Natural killer cell treated with Interleukin-12 subunit alpha and Interleukin-12 subunit beta and Interleukin-15 and Interleukin-18, amount 100 ng/mL, for 72 hours (primary cell): ENCODE data around the gene CAMK1D. TPM values are rescaled to one million over a fixed set of nuclear protein-coding genes. Genes with fewer than 3 reads are reported as not detected.

Experiments used
- ATAC-seq, 2 donors: fragments of 150-1000 bp; cut with Tn5 transposase in 1 of 2; sonication (Bioruptor Pico), chemical (Tn5 transposase) in 1 of 2; 2 replicates each; pipeline ENCODE4 v1.10.0; 2021
- DNase-seq: peaks from one replicate; pipeline ENCODE4 v3.0.0; 2022; ENCODE audit warnings: low spot score
- H3K27ac Mint-ChIP-seq, 2 donors: 1 replicate in 1 of 2; 2 replicates in 1 of 2; pipeline ENCODE4 v1.8.0; 2022; ENCODE audit warnings: mixed read lengths in 2 of 2, mild to moderate bottlenecking in 1 of 2, moderate library complexity in 1 of 2
- H3K27me3 Mint-ChIP-seq, 2 donors: 1 replicate in 1 of 2; 2 replicates in 1 of 2; pipeline ENCODE4 v1.8.0; 2022; ENCODE audit warnings: mixed read lengths in 2 of 2
- H3K36me3 Mint-ChIP-seq: one replicate; pipeline ENCODE4 v1.8.0; 2022; ENCODE audit warnings: mixed read lengths
- H3K4me1 Mint-ChIP-seq, 2 donors: 1 replicate in 1 of 2; 2 replicates in 1 of 2; pipeline ENCODE4 v1.8.0; 2022; ENCODE audit warnings: low read depth in 2 of 2, mixed read lengths in 2 of 2, mild to moderate bottlenecking in 1 of 2
- H3K4me3 Mint-ChIP-seq: one replicate; pipeline ENCODE4 v1.8.0; 2022; ENCODE audit warnings: mixed read lengths
- H3K9me3 Mint-ChIP-seq: 2 replicates; pipeline ENCODE4 v1.8.0; 2022; ENCODE audit warnings: mixed read lengths
- total RNA-seq, 2 donors: library from RNA; stranded (reverse); gene quantifications; one replicate each; pipeline ENCODE4 v1.2.3, GENCODE V29; 2022

CAMK1D gene
- total RNA-seq, 2 donors from 2014 or later = 16.3 to 36.9 TPM

DNA sequence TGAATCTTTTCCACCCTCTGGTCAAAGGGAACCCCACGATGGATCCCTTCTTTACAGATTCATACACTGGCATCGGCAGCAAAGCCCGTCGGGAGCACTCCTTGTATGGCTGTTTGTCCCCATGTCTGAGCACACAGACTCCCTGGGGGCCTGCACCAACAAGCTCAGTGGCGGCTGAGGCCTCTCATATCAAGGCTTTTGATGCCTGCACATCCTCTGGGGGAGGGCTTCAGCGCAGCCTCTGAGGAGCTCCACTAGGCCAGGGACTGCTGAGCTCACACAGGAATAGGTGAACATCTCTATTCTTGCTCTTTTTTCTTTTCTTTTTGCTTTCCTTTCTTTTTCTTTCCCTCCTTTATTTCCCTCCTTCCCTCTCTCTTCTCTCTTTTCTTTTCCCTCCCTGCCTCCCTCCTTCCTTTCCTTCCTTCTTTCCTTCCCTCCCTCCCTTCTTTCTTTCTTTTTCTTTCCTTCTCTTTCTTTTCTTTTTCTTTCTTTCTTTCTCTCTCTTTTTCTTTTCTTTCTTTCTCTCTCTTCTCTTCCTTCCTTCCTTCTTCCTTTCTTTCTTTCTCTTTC, 477.5 kb downstream of the CAMK1D start:
- no peak overlapping the region for H3K27ac Mint-ChIP-seq
- no peaks in the 10 kb centered on the region for H3K36me3 Mint-ChIP-seq
- H3K4me1 Mint-ChIP-seq = no peaks in the 10 kb centered on the region

DNA sequence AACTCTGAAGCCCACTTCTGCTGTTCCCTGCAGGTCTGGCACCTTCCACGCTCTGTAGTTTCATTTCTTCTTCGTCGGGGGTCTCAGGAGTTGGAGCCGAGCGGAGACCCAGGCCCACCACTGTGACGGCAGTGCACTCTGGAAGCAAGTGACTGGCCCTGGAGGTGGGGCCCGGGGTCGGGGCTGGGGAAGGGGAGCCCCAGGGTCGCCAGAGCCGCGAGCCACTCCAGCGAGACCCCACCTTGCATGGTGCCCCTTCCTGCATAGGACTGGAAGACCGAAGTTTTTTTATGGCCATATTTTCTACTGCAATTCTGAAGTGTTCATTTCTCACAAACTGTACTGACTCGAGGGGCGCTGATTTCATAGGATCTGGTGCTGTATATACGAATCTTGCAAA, 479.4 kb downstream of the CAMK1D start:
- ATAC-seq (no peak), DNase-seq (no peak)
- no peaks in the 10 kb centered on the region for H3K4me1 Mint-ChIP-seq
- H3K27me3 Mint-ChIP-seq = no peaks in the 10 kb centered on the region
- no peak overlapping the region for H3K27ac Mint-ChIP-seq
- H3K36me3 Mint-ChIP-seq = no peaks in the 10 kb centered on the region
- no peak overlapping the region for H3K4me3 Mint-ChIP-seq
- H3K9me3 Mint-ChIP-seq = no peaks in the 10 kb centered on the region

More for the DNA sequence above, 477.5 kb downstream of the CAMK1D start:
- ATAC-seq (no peak), DNase-seq (no peak)
- no peak overlapping the region for H3K4me3 Mint-ChIP-seq
- no peaks in the 10 kb centered on the region for H3K9me3 Mint-ChIP-seq
- H3K27me3 Mint-ChIP-seq = no peaks in the 10 kb centered on the region

GRCh38 chr10:12829831-12830390, 480.6 kb downstream of the CAMK1D start:
- no peak for DNase-seq
- Mint-ChIP-seq H3K27me3 (no peaks in the 10 kb centered on the region), H3K9me3 (no peaks in the 10 kb centered on the region), H3K27ac (no peak overlapping the region), H3K36me3 (no peaks in the 10 kb centered on the region), H3K4me3 (no peak overlapping the region), H3K4me1 (no peaks in the 10 kb centered on the region)
- ATAC-seq = no peak

GRCh38 chr10:12832096-12832495, 482.7 kb downstream of the CAMK1D start:
- Mint-ChIP-seq H3K4me1 (no peaks in the 10 kb centered on the region), H3K9me3 (no peaks in the 10 kb centered on the region), H3K27ac (no peak overlapping the region), H3K4me3 (no peak overlapping the region), H3K36me3 (no peaks in the 10 kb centered on the region), H3K27me3 (no peaks in the 10 kb centered on the region)
- ATAC-seq (peak in 1 of 2 donors; percentile 31), DNase-seq (no peak)

GRCh38 chr10:12833451-12833850, 484.1 kb downstream of the CAMK1D start:
- H3K27me3 Mint-ChIP-seq = no peaks in the 10 kb centered on the region
- DNase-seq = no peak

DNA sequence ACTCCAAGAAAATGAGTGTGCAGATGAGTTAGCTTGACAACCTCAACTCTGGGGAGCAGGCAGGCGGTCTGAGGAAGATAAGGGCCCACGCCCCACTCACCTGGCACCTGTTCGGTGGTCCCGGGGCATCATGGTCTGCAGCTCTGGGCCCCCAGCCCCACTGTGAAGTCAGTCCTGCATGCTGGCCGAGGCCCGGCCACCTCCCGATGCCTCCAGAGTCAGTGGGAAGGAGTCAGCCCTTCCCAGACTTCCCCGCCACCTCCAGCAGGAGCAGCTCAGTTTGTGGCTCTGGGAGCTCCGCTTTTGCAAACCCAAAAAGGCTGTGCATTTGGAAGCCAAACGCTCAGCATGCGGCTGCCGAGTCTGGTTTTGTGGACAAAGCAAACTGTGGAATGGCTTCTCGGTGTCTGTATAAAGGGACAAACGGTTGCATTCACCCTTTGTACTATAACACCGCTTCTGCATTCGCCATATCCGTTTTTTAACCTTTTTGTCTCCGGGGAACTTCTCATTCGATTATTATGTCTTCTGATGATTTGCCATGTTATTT, 484.8 kb downstream of the CAMK1D start:
- no peak overlapping the region for H3K4me3 Mint-ChIP-seq
- H3K9me3 Mint-ChIP-seq = no peaks in the 10 kb centered on the region
- H3K27me3 Mint-ChIP-seq = no peaks in the 10 kb centered on the region
- DNase-seq = no peak
- ATAC-seq = no peak
- H3K36me3 Mint-ChIP-seq = no peaks in the 10 kb centered on the region
- no peak overlapping the region for H3K27ac Mint-ChIP-seq
- H3K4me1 Mint-ChIP-seq = peaks cover 0 to 2% of the 10 kb centered on the region in 2 donors

More at GRCh38 chr10:12833451-12833850, 484.1 kb downstream of the CAMK1D start:
- ATAC-seq = no peak
- Mint-ChIP-seq H3K9me3 (no peaks in the 10 kb centered on the region), H3K27ac (no peak overlapping the region), H3K4me1 (peaks cover 0 to 2% of the 10 kb centered on the region in 2 donors), H3K4me3 (no peak overlapping the region), H3K36me3 (no peaks in the 10 kb centered on the region)

- no peak for DNase-seq
- Mint-ChIP-seq H3K36me3 (no peaks in the 10 kb centered on the region), H3K27ac (no peak overlapping the region), H3K27me3 (no peaks in the 10 kb centered on the region), H3K9me3 (no peaks in the 10 kb centered on the region), H3K4me1 (peaks cover 0 to 2% of the 10 kb centered on the region in 2 donors), H3K4me3 (no peak overlapping the region)
- no peak for ATAC-seq
Measured at GRCh38 chr10:12834721-12835120, 485.4 kb downstream of the CAMK1D start.

- H3K4me3 Mint-ChIP-seq = no peak overlapping the region
- peaks cover 0 to 2% of the 10 kb centered on the region in 2 donors for H3K4me1 Mint-ChIP-seq
- H3K9me3 Mint-ChIP-seq = no peaks in the 10 kb centered on the region
- no peaks in the 10 kb centered on the region for H3K36me3 Mint-ChIP-seq
- H3K27me3 Mint-ChIP-seq = no peaks in the 10 kb centered on the region
- H3K27ac Mint-ChIP-seq = no peak overlapping the region
- ATAC-seq (no peak), DNase-seq (no peak)
Measured at GRCh38 chr10:12835709-12836108, 486.4 kb downstream of the CAMK1D start.

- no peak for ATAC-seq
- no peak for DNase-seq
- Mint-ChIP-seq H3K9me3 (no peaks in the 10 kb centered on the region), H3K4me1 (peaks cover 0 to 2% of the 10 kb centered on the region in 2 donors), H3K4me3 (no peak overlapping the region), H3K27ac (no peak overlapping the region), H3K27me3 (no peaks in the 10 kb centered on the region), H3K36me3 (no peaks in the 10 kb centered on the region)
Measured at GRCh38 chr10:12838366-12838765, 489.0 kb downstream of the CAMK1D start.

DNA sequence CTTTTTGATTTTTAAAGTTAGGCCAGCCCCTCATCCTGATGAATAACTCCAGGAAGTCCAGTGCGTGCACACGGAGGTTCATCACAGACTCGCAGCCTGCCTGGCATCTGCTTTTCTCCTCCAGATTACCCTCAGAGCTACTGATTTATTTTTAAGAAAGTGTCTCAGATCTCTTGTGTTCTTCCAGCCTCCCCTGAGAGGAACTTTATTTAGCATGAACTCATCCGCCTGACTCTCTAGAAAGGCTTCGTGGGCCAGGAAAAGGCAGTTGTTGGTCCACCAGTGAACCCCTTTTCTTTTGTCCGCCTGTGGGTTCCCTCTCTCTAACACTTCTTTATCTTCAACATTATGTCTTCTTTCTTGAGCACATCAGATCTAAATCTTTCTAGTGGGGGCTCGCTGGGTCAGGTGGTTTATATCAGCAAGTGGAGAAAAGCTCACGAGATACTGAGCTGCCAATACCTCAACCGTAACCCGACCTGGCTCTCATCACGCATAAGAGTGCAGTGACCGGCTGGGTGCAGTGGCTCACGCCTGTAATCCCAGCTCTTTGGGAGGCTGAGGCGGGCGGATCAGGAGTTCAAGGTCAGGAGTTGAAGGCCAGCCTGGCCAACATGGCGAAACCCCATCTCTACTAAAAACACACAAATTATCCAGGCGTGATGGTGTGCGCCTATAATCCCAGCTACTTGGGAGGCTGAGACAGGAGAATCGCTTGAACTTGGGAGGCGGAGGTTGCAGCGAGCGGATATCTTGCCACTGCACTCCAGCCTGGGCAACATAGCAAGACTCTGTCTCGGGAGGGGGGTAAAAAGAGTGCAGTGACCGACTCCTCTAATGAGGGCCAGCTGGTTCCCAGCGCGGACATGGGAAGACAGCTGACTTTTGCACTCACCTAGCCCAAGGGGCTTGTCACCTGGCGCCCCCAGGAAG, 489.9 kb downstream of the CAMK1D start:
- Mint-ChIP-seq H3K4me3 (no peak overlapping the region), H3K36me3 (no peaks in the 10 kb centered on the region), H3K9me3 (no peaks in the 10 kb centered on the region), H3K27ac (no peak overlapping the region), H3K4me1 (peaks cover 0 to 2% of the 10 kb centered on the region in 2 donors), H3K27me3 (no peaks in the 10 kb centered on the region)
- DNase-seq (no peak), ATAC-seq (peak in 1 of 2 donors; percentile 4)

DNA sequence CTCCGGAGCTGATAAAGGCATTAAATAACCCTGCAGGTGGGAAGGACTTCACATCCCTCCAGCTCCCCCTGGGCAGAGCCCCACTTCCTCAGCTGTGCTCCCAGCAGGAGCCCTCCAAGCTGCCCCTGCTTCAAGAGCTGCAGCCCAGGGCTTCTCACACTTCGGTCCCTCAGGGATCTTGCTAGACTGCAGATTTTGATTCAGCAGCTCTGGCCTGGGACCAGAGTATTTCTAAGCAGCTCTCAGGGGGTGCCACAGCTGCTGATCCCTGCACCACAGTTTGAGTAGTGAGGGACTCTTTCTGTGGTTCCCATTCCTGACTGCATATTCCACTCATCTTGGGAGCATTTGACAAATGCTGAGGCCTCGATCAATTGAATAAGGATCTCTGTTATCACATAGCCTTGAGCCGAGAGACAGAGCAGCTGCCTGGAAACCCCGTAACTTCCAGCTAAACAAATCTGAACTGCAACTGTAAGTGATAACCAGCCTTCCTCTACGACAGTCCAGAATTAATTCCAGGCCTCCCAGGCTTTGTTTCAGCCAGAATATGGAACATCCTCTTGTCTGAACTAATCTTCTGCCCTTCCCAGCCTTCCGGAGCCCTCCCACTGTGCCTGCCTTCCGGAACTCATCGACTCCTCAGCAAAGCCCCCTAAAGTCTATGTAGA, 490.7 kb downstream of the CAMK1D start:
- ATAC-seq = peak in 1 of 2 donors; percentile 9
- no peak overlapping the region for H3K27ac Mint-ChIP-seq
- no peak for DNase-seq
- H3K27me3 Mint-ChIP-seq = peaks cover 2 to 3% of the 10 kb centered on the region in 2 donors
- no peaks in the 10 kb centered on the region for H3K36me3 Mint-ChIP-seq
- no peak overlapping the region for H3K4me3 Mint-ChIP-seq
- H3K4me1 Mint-ChIP-seq = peaks cover 0 to 2% of the 10 kb centered on the region in 2 donors
- H3K9me3 Mint-ChIP-seq = no peaks in the 10 kb centered on the region

DNA sequence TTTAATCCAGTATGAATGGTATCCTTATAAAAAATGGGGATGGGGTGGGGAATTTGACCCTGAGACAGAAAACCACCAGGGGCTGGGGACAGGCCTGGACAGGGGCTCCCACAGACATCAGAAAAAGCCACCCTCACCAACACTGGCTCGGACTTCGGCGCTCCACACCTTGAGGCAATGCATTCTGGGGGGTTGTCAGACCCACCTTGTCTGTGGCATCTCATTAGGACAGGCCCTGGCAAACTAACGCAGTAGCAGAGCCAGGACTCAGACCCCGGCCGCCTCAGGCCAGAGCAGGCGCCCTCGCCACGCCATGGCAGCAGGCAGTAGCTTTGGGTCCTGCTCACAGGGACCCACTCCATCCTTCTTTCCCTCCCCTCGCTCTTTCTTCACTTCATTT, 492.1 kb downstream of the CAMK1D start:
- ATAC-seq = no peak
- Mint-ChIP-seq H3K4me3 (no peak overlapping the region), H3K27me3 (peaks cover 7% of the 10 kb centered on the region in 2 donors), H3K4me1 (peaks cover 0 to 2% of the 10 kb centered on the region in 2 donors), H3K36me3 (no peaks in the 10 kb centered on the region), H3K9me3 (no peaks in the 10 kb centered on the region), H3K27ac (no peak overlapping the region)
- no peak for DNase-seq

DNA sequence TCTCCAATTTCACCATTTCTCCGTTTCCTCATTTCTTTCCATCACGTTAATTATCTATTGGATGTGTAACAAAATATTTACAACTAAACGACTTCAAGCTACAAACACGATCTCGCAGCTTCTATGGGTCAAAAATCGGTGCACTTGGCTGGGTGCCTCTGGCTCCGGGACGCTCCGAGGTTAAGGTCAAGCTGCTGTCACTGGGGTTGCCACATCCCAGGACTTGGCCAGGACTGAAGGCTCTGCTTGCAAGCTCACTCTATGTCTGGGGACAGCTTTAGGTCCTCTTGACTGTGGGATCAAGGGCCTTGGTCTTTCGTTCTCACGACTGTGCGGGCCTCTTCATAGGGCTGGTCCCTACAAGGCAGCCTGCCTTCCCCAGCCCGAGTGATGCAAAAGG, 492.5 kb downstream of the CAMK1D start:
- Mint-ChIP-seq H3K4me3 (no peak overlapping the region), H3K9me3 (no peaks in the 10 kb centered on the region), H3K27me3 (peaks cover 7% of the 10 kb centered on the region in 2 donors), H3K4me1 (peaks cover 0 to 2% of the 10 kb centered on the region in 2 donors), H3K27ac (no peak overlapping the region), H3K36me3 (no peaks in the 10 kb centered on the region)
- DNase-seq (no peak), ATAC-seq (no peak)
